SK-N-SH treated with all-trans-retinoic acid at 6 μM for 48 hours (cell line): ENCODE measurements around the gene DNAJA2.

Experiments
- CSDC2 ChIP-seq: fragments of 250-450 bp; sonication (Bioruptor Pico); IDR thresholded peaks from 2 replicates; pipeline ENCODE4 v1.5.0; 2020; ENCODE audit warnings: mild to moderate bottlenecking, moderate library complexity
- OSR1 ChIP-seq: fragments of 250-450 bp; sonication (Bioruptor Pico); IDR thresholded peaks from 2 replicates; pipeline ENCODE4 v1.8.0; 2022; ENCODE audit warnings: moderate library complexity, mild to moderate bottlenecking, inconsistent platforms
- RARB ChIP-seq: fragments of 250-450 bp; sonication (Bioruptor Pico); IDR thresholded peaks from 2 replicates; pipeline ENCODE4 v1.8.0; 2021; ENCODE audit warnings: mild to moderate bottlenecking, moderate library complexity
- TOX ChIP-seq: fragments of 250-450 bp; sonication (Bioruptor Pico); IDR thresholded peaks from 2 replicates; pipeline ENCODE4 v1.8.0; 2021; ENCODE audit warnings: mild to moderate bottlenecking, moderate library complexity, borderline replicate concordance
- ZFP30 ChIP-seq: fragments of 450-650 bp; formaldehyde crosslinking; IDR thresholded peaks from 2 replicates; pipeline ENCODE4 v1.5.0; 2022; ENCODE audit warnings: mild to moderate bottlenecking, moderate library complexity
- TF ChIP-seq, protein P1 (sequence below): fragments of 250-450 bp; sonication (Bioruptor Pico); IDR thresholded peaks from 2 replicates; pipeline ENCODE4 v1.8.0; 2020; ENCODE audit warnings: mild to moderate bottlenecking, moderate library complexity, borderline replicate concordance

DNA sequence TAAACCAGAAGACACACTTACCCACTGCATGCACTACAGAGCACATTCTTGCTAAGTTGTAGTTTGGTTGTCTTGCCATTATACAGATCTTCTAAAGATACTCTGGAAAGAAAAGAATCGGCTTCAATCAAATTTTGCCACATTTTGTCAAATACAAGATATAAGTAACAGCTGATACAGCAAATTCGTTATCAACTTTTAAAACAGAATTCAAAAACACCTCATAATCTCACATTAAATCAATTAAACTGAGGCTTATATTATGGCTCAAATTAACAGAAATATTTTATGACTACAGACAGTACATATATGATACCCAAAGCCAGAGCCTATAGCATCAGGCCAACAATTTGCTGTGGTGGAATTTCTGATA is 5.4 kb downstream of the DNAJA2 start:
- no peak for TF ChIP-seq ZFP30 (CRISPR knock-in tag)
- TF ChIP-seq TOX (CRISPR knock-in tag), result no peak
- TF ChIP-seq, protein P1, sequence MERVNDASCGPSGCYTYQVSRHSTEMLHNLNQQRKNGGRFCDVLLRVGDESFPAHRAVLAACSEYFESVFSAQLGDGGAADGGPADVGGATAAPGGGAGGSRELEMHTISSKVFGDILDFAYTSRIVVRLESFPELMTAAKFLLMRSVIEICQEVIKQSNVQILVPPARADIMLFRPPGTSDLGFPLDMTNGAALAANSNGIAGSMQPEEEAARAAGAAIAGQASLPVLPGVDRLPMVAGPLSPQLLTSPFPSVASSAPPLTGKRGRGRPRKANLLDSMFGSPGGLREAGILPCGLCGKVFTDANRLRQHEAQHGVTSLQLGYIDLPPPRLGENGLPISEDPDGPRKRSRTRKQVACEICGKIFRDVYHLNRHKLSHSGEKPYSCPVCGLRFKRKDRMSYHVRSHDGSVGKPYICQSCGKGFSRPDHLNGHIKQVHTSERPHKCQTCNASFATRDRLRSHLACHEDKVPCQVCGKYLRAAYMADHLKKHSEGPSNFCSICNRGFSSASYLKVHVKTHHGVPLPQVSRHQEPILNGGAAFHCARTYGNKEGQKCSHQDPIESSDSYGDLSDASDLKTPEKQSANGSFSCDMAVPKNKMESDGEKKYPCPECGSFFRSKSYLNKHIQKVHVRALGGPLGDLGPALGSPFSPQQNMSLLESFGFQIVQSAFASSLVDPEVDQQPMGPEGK (CRISPR knock-in tag), result no peak
- TF ChIP-seq CSDC2 (CRISPR knock-in tag), result no peak
- no peak for TF ChIP-seq RARB (CRISPR knock-in tag)
- TF ChIP-seq OSR1 (CRISPR knock-in tag), result no peak
